ENCODE results near the gene KCNN2.
"Not testable (repeated sequence)": the region's sequence is repeated elsewhere in the genome, so short reads cannot be mapped to it uniquely, and the experiment has no call there.

The KCNN2 gene

DNA sequence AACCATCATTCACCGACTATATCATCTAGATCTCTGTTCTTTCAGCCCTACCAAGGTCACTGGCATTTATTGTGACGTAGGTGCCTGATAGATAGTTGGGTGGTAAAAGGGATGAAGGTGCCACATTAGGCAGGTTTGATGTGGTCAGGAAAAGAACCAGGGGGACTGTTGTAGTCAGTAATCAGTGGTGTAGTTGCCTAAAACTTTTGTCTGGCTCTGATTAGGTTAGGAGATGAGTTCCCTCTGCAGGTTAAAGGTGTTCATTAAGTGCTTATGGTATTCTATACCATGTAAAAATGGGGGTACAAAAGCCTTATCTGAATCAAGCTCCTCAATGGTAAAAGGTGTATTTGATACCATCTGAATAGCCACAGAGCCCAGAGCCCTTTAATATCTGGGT lies 55.6 kb downstream of the KCNN2 start:
- TF ChIP-seq, protein P1, sequence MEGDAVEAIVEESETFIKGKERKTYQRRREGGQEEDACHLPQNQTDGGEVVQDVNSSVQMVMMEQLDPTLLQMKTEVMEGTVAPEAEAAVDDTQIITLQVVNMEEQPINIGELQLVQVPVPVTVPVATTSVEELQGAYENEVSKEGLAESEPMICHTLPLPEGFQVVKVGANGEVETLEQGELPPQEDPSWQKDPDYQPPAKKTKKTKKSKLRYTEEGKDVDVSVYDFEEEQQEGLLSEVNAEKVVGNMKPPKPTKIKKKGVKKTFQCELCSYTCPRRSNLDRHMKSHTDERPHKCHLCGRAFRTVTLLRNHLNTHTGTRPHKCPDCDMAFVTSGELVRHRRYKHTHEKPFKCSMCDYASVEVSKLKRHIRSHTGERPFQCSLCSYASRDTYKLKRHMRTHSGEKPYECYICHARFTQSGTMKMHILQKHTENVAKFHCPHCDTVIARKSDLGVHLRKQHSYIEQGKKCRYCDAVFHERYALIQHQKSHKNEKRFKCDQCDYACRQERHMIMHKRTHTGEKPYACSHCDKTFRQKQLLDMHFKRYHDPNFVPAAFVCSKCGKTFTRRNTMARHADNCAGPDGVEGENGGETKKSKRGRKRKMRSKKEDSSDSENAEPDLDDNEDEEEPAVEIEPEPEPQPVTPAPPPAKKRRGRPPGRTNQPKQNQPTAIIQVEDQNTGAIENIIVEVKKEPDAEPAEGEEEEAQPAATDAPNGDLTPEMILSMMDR (IDR thresholded peaks at IDR 0.05; ENCODE audit: insufficient read depth, low read depth, low read length, missing control alignments), result no peak
- no peak overlapping the region for H3K4me3 ChIP-seq (ENCODE audit: low read length)
- DNase-seq (ENCODE audit: low read depth), result no peak

DNA sequence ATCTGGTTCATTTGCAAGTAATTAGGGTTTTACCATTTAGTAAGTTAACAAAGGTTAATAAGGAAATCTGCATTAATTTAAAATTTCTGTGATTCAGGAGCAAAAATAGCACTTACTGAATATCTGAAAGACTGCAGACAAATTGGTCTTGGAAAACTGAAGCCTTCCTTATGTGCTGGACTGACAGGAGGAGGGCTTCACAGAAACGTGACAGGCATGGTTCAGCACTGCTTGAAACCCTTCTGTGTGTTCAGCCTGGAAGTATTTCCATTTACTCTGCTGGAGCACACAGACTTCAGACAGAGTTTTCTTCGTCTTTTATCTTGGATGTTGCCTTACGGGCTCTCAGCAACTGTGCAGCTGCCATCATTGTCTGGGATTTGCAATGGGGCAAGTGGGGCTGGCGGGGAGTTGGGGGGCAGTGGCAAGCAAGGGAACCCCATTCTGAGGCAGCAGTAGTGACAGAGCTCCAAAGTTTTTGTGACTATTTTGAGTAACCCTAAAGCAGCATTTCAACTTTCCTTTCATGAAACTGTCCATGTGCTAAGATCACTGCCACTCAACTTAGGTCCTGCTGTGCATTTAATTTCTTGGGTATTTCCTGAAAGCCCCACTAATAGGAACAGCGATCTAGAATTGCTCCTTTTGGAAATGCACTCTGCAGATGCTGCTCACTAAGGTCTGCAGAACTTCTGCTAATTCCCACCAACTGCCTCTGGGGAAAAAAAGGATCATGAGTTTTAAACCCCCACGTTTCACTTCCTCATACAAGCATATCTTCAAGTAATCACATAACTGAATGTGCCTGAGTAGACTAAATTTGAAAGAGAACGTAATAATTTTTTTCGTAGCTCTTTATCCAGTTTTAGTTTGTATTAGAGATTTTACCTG lies 56.6 kb downstream of the KCNN2 start:
- TF ChIP-seq, protein P1 (IDR thresholded peaks at IDR 0.05; ENCODE audit: insufficient read depth, low read depth, low read length, missing control alignments), result no peak
- H3K4me3 ChIP-seq (ENCODE audit: low read length), result no peak overlapping the region
- DNase-seq (ENCODE audit: low read depth), result no peak

DNA sequence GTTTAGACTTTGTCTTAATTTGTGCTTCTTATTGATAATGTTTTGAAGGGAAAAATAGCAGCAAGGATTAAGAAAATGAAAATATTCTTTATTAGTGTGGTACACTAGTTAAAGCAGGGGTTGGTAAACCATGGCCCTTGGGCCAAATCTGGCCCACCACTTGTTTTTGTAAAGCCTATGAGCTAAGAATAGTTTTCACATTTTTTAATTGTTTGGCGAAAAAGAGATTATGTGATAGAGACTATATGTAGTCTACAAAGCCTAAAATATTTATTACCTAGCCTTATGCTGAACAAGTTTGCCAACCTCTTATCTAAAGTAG lies 57.2 kb downstream of the KCNN2 start:
- TF ChIP-seq, protein P1 (IDR thresholded peaks at IDR 0.05; ENCODE audit: insufficient read depth, low read depth, low read length, missing control alignments), result no peak
- no peak overlapping the region for H3K4me3 ChIP-seq (ENCODE audit: low read length)
- no peak for DNase-seq (ENCODE audit: low read depth)

DNA sequence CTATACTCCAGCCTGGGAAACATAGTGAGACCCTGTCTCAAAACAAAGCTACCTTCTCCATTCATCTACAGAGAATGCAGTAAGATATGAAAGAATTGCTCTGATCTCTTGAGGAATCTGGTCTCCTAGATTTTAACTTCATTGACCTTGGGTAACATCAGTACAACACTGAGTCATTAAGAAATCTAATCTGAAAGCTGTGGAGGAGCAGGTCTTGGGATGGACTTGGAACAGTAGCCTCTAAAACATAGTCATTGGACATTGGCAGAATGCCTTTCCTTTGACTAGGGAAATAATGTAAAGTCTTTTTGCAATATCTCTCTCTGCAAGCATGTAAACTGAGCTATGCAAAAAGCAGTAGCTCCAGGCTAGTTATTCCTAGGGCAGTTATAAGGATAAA lies 58.1 kb downstream of the KCNN2 start:
- TF ChIP-seq, protein P1 (IDR thresholded peaks at IDR 0.05; ENCODE audit: insufficient read depth, low read depth, low read length, missing control alignments), result no peak
- no peak for DNase-seq (ENCODE audit: low read depth)
- no peak overlapping the region for H3K4me3 ChIP-seq (ENCODE audit: low read length)

DNA sequence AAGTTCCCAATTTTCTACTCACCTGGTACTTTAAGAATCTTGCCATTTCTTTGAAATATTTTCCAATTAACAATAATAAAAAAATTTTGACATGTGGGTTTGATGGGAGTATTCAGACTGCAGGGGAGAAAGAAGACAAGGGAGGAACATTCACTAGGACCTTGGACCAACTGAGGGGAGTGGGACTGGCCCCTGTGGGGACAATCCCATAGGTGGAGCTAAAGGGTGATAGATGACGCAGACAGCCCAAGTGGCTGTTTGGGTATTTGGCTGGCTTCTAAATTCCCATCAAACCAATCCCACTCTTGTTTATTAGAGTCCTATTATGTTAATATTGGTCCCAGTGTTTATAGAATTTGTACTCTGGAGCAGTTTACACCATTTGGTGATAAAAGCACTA lies 65.3 kb downstream of the KCNN2 start:
- H3K4me3 ChIP-seq (ENCODE audit: low read length), result no peak overlapping the region
- TF ChIP-seq, protein P1 (IDR thresholded peaks at IDR 0.05; ENCODE audit: insufficient read depth, low read depth, low read length, missing control alignments), result no peak
- no peak for DNase-seq (ENCODE audit: low read depth)

DNA sequence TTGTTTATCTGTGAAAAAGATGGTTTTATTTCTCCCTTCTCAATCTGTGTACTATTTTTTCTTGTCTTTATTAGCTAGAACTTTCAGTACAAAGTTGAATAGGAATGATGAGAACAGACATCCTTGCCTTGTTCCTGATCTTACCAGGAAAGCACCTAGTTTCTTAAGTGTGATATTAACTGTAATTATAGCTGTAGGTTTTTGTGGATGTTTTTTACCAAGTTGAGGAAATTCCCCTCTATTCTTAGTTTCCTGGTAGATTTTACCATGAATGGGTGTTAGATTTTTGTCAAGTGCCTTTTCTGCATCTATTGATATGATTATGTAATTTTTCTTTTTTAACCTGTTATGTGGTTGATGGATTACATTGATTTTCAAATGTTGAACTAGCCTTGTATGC lies 68.7 kb downstream of the KCNN2 start:
- DNase-seq (ENCODE audit: low read depth), result no peak
- TF ChIP-seq, protein P1 (IDR thresholded peaks at IDR 0.05; ENCODE audit: insufficient read depth, low read depth, low read length, missing control alignments), result no peak
- no peak overlapping the region for H3K4me3 ChIP-seq (ENCODE audit: low read length)

DNA sequence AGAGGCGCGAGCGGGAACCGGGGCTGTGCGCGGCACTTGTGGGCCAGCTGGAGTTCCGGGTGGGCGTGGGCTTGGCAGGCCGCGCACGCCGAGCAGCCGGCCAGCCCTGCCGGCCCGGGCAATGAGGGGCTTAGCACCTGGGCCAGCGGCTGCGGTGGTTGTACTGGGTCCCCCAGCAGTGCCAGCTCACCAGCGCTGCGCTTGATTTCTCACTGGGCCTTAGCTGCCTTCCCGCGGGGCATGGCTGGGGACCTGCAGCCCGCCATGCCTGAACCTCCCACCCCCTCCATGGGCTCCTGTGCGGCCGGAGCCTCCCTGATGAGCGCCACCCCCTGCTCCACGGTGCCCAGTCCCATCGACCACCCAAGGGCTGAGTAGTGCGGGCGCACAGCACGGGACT lies 70.8 kb downstream of the KCNN2 start:
- not testable (repeated sequence) for DNase-seq (ENCODE audit: low read depth); H3K4me3 ChIP-seq (ENCODE audit: low read length)
